Measurements from ENCODE around the gene LIPF.
"Not testable (repeated sequence)": the region's sequence is repeated elsewhere in the genome, so short reads cannot be mapped to it uniquely, and the experiment has no call there.

Gene LIPF, protein sequence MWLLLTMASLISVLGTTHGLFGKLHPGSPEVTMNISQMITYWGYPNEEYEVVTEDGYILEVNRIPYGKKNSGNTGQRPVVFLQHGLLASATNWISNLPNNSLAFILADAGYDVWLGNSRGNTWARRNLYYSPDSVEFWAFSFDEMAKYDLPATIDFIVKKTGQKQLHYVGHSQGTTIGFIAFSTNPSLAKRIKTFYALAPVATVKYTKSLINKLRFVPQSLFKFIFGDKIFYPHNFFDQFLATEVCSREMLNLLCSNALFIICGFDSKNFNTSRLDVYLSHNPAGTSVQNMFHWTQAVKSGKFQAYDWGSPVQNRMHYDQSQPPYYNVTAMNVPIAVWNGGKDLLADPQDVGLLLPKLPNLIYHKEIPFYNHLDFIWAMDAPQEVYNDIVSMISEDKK

DNA sequence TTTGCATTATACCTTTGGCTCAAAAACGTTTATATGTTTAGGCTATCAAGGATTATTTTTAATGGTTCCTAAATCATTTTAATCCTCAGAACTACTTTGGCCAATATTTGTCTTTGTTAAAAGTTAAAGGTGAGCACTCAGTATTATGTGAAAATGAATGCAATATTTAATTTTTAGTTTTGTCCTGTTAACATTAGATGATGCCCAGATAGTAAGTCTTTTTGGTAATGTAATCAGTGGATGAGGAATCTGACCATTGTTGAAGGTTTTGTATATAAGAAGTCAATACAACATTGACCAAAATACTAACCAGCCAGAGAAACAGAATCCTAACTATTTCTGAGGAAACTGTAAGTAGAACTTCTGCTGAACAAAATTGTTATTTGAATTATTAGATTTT, at the start of gene LIPF:
Gene LIPF (plus strand): TSS at position 301 of the 400 bp plus-strand sequence. CDS start 2,856 bp downstream, outside the sequence.
- no peak for DNase-seq (ENCODE audit: low spot score)

DNA sequence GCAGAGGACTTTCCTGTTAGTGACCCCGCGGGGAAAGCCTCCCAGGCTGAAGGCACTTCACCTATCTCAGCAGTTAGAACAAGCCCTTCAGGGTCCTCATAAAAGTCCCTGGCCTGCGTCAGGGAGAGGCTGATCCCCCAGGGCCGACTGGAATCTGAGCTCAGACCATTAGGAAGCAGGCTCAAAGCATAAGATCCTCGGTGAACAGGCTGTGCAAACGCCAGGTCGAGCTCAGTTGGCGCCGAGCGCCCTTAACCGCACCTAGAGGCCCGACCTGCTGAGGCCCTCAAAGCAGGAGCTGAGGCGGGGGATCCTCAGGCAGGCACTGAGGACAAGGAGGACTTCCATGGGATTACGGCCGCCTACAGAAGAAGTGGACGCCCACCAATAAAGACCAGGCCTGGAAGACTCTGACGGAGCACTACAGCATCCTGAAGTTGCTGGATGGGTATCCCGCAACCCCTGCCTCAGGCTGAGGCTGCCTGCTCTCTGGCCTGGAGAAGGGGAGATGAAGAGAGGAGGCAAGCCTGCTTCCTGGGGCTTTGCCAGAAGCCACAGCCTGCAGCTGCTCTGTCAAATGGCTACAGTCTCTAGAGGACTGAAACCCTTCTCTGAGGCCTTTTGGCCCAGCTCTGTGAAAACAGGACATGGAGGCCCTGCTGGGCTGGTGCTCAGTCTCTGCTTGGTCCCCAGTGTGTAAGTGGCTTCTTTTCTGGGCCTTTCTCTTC, 47.8 kb upstream of the LIPF start:
- no peak for DNase-seq (ENCODE audit: low spot score)

DNA sequence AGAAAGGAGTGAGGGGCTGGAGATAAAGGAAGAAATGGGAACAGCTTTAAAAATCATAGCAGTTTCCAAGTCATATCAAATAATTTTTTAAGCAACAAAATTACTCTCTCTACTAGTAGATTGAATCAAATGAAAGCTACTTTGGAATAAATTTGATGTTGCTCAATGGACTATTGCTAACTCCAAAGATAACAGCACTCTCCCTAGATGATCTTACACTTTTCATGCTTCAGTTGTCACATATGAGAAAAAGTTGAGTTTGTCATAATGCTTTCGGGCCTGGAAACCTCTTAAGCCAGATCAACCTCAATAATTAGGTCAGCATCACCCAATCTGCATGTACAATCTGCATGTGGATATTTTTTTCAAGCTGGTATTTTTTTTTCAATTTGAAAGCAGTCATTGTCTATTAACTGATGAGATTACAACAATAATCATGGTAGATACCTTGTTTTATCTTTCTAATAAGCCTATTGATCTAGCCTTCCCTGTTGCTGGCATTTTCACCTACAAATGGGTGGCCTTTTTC, 46.4 kb upstream of the LIPF start:
- DNase-seq (ENCODE audit: low spot score): no peak

DNA sequence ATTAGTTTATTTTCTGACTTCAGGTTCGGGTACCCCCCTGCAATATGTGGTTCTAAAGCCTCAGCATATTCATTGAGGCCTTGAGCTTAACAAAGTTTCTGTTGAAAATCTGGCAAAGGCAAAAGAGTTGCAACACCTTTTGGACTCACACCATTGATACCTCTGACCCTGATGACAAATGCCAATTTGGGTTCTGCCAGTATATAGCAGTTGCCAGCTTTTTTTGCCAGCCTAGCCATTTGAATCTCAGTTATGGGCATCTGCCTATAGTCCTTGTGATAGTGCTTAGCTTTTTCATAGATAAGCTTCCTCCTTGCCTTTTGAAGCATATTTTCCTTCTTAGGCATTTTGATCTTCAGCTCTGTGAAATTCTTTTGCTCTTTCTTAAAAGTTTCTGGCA, 45.7 kb upstream of the LIPF start:
- DNase-seq (ENCODE audit: low spot score): no peak

DNA sequence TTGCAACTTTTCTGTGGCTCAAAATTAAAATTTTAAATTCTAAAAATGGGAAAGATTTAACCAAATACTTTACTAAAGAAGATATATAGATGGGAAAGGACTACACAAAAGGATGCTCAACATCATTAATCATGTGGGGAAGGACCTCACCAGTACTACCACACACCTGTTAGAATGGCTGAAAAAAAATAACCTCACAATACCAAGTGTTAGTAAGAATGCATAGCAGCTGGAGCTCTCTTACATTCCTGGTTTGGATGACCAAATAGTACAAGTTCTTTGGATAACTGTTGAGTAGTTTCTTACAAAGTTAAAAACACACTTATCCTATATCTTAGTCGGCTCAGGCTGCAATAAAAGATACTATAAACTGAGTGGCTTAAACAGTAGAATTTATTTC, 43.8 kb upstream of the LIPF start:
- no peak for DNase-seq (ENCODE audit: low spot score)

DNA sequence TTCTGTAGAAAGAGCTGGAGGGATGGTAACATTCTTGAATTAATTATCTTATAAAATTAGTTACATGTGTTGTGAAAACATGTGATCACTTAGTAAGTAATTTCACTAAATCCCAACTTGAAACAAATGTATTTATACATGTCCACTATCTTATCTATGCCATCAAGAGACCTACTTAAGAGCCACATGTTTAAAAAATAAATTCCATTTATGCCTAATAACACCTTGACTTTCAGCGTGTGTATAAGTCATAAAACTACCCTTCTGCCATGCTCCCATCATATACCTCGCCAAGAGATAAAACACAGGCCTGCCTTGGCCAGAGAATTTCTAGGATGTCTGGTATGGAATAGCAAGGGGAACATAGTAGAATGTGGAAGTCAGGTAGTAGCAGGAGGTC, 40.4 kb upstream of the LIPF start:
- DNase-seq (ENCODE audit: low spot score): no peak

DNA sequence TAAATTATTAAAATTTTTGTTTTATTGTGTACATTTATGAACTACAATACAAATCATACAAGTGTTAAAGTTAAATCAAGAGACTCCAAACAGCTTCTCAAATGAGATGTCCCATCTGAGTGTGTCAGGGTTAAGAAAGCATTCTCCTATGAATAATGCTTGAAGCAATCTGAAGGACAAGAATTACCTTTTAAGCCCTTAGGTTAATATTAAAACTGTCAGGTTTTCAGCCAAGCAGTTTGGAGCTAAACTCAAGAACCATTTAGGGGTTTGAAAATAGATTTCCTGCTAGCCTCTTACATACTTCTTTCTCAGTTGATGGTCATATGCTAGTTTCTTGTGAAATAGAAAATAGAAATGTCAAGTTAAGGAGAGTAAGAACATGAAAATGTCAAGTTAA, 39.4 kb upstream of the LIPF start:
- DNase-seq (ENCODE audit: low spot score): no peak

DNA sequence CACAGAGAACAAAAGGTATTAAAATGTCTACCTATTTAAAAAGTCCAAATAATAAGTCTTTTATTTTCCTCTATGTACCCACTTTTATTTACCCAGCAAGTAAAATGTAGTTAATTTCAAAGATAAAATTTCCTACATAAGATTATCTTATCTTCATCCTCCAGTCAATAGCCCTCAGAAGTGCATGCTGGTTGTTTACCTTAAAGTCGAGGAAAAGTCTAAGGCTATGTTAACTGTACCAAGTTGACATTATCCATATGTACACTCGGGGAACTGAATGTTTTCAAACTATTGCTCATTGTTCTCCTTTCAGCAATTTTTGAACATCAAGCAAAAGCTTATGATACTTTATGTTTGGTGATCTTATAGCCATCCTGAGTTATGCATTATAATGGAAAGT, 24.1 kb upstream of the LIPF start:
- DNase-seq (ENCODE audit: low spot score): no peak

DNA sequence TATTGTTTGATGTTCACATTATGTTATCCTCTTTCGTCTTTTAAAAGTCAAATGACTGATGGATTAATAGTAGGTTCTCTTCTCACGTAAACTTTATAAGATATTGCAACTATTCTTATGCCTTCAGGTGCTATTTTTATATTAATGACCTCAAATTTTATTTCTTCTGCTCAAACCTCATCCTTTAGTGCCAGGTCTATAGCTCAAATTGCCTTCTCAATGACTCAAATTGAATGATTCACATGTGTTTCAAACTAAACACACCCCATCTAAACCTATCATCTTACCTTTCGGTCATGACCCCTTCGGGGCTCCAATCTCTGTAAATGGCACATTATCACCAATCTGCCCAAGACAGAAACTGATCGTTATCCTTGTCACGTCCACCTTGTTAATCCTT, 22.0 kb upstream of the LIPF start:
- no peak for DNase-seq (ENCODE audit: low spot score)

DNA sequence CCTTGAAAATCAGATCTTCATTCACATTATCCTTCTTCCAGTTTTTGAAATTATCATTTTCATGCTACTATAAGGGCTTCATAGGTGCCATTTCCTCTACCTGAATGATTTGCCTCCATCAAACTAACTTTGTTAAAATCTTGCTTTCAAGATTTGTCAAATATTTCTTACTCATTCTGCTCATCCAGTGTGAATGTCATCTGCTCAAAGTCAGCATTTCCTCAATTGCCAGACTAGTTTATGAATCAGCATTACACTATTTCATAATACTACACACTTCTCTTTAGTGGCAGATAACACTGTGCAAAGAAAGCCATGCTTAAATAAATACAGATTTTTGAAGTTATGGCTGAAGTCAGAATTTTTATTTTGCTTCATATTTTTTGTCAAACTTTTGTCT, 21.3 kb upstream of the LIPF start:
- no peak for DNase-seq (ENCODE audit: low spot score)

DNA sequence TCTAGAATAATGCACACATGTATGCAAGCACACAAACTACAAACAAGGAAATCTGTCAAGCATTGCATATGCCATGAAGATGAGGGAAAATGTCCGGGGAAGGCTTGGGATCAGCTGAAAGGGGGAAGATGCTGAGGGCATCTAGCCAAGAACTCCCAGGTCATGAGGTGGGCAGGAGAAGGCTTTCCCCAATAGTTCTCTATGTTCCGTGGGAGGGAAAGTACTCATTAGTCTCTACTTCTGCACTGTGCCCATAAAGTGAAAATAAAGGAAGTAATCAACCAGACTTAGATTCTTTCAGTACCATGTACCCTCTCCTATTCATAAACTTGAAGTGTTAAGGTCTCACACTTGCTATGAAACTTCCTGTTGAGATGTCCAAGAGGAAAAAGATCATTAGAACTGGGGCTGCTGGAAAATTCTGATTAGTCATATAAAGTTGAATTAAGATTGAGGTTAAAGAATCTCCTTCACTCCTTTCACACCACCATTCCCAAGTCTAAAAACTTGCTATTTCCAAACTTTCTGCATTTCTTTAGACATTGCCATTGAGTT, 17.1 kb upstream of the LIPF start:
- no peak for DNase-seq (ENCODE audit: low spot score)

DNA sequence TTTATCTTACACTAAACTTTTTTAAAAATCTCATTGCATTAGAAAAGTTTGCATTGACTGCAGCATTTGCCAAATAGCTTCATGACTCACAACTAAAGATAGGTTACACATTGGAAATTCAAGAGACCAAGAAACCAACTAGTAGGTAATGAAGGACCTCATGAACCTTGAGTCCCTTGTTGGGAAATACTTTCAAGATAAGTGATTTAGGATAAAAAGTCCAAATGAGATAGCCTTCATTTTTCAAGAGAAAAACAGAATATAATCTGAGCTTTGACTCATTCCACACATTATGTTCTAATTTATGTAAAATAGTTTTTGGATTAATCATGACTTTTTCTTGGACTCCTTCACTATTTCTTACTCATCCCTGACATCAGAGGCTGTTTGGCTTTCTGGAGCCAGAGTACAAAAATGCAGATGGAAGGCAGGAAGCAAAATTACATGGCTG, 13.1 kb upstream of the LIPF start:
- DNase-seq (ENCODE audit: low spot score): no peak

DNA sequence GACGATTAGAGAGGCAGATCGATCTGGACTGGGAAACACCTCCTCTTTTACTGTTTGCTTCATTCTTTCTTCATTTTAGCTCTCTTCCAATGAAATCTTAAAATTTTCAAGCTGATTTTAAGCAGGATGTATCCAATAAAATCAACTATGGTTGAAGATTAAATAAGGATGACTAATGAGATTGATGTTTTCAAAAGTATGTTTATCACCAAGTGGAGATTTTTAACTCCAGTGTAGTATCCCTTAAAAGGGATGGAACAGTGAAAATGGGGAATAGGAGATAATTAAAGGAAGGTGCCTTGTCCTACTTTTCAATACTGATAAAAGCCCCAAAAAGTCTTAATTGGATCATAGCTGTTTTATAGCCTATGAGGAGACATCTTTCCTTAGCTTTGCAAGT, 11.6 kb upstream of the LIPF start:
- DNase-seq (ENCODE audit: low spot score): no peak

DNA sequence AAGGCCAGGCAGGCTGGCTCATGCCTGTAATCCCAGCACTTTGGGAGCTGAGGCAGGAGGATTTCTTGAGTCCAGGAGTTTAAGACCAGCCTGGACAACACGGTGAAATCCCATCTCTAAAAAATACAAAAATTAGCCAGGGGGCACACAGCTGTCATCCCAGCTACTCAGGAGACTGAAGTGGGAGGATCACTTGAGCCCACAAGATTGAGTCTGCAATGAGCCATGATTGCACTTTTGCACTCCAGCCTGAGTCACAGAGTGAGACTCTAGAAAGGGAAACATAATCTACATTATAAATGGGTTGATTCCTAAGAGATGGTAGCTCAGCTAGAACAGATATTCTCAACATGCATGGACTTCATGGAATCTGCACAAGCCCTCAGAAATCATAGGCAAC, 6.3 kb upstream of the LIPF start:
- no peak for DNase-seq (ENCODE audit: low spot score)

DNA sequence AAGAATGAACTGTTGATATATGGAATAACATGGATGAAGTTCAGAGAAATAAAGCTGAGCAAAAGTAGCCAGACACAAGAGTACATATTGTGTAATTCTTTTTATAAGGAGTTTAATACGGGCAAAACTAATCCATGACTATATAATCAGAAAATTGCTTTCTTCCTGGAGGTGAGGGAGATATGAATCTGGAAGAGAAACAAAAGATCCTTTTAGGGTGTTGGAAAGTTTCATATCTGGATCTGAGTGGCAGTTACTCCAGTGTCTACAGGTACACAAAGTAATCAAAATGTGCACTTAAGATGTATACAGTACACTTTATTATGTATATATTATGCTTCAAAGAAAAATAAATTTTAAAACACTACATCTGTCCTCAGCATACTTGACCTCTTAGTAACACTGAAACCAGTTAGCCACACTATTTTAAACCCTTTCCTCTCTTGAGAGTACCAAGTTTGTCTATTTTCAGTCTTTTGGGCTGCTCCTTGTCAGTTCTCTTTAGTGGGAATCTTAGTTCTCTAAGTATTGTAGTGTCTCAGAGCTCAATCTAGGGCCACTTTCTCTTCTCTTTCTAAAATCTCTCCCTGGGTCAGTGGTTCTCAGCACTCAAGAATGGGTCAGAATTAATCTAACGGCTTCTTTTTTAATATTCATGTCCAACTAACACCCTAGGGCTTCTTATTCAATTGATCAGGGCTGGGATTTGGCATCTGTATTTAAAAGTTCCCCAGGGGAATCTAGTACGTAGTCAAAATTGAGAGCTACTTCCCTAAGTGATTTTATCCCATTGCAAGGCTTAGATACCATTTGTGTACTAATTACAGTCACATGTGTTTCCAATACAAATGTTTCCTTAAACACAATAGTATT, 4.3 kb upstream of the LIPF start:
- DNase-seq (ENCODE audit: low spot score): no peak

DNA sequence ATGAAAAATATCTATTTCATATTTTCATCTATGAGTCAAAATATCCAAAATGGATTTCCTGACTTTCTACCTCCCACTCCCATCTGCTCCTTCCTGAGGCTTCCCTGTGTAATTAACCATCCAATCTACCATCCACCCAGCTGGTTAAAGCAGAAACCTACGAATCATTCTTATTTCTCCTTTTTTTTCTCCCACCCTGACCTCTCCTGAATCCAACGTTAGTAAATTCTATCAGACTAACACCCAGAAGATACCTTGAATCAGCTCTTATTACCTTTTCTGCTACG, 3.7 kb upstream of the LIPF start:
- DNase-seq (ENCODE audit: low spot score): no peak

DNA sequence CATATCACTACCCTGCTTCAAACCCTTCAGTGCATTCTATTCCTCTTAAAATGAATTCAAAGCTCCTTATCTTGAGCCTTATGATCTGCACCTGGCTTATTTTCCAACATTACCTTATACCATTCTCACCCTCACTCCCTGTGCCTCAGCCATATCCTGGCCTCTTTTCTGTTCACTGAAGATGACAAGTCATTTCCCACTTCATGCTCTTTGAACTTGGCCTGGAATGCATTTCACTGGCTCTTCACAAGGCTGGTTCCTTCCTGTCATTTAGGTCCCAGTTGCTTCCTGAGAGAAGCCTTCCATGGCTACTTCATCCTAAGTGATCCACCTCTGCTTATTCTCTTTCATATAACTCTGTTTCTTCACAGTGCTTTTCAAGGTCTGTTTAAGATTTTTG, 3.2 kb upstream of the LIPF start:
- peak; percentile 2 for DNase-seq (ENCODE audit: low spot score)

DNA sequence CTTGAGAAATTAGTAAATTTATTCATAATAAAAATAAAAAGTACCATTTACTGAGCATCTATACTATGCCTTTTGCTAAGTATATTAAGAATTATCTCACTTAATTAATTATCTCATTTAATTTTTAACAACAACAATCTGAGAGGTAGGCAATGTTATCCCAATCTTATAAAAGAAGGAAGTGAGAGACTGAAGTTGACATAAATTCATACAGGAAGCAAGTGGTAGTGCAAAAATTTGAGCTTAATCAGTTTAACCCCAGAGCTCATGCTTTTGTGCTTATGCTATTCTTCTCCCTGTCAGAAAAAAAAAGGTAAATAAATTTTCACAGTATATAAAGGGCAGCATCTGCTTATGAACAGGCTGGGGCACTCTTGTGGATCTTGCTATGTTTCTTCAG, 2.7 kb upstream of the LIPF start:
- DNase-seq (ENCODE audit: low spot score): no peak

DNA sequence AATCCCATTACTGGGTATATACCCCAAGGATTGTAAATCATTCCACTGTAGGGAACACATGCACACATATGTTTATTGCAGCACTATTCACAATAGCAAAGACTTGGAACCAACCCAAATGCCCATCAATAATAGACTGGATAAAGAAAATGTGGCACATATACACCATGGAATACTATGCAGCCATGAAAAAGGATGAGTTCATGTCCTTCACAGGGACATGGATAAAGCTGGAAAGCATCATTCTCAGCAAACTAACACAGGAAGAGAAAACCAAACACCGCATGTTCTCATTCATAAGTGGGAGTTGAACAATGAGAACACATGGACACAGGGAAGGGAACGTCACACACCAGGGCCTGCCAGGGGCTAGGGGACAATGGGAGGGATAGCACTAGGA, 1.1 kb upstream of the LIPF start:
- DNase-seq (ENCODE audit: low spot score): not testable (repeated sequence)

DNA sequence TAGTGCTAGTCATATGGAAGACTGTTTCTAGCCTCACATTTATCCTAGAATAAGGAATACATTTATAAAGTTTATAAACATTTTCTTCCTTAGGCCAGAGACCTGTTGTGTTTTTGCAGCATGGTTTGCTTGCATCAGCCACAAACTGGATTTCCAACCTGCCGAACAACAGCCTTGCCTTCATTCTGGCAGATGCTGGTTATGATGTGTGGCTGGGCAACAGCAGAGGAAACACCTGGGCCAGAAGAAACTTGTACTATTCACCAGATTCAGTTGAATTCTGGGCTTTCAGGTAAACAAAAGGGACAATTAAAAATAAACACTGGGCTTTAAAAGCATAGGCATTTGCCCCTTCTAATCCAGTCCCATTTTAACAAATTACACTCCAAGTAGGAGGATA, 4.2 kb downstream of the LIPF start:
- DNase-seq (ENCODE audit: low spot score): no peak

DNA sequence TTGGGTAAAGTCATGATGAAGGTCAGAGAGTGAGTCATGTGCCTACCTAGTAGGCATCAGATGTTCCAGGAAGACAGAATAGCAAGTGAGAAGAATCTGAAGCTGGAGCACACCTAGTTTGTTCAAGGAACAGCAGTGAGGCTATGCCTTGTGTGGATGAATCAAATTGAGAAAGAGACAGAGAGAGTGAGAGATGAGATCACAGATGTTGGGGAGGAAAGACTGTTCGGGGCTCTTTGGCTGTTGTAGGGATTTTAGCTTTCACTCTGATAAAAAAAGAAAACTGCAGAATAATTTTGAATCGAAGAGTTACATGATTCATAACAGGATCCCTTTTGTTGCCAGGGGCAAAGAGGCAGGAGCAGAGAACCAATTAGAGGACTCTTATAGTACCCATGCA, 6.3 kb downstream of the LIPF start:
- no peak for DNase-seq (ENCODE audit: low spot score)

DNA sequence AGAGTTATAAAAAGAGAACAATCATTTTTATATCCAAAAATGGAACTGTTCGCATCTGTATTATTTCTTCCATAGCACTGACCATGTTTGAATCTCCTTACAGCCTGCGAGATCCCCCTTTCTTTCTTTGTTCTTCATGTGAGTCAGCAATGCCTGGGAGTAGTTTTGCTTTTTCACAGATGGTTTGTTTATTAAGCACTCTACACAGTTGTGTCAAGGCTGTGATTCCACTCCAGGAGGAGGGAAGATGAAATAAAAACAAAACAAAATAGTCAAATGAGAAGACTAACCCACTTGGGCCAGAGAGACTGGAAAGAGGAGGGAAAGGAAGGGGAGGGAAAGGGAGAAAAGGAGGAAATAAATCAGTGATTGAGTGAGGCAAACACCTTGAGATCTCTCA, 7.8 kb downstream of the LIPF start:
- no peak for DNase-seq (ENCODE audit: low spot score)
